Right forelimb (tissue), 1 donor: ENCODE results near the gene LSAMP.
"Not testable (repeated sequence)": the region's sequence is repeated elsewhere in the genome, so short reads cannot be mapped to it uniquely, and the experiment has no call there.

Source experiments
- DNase-seq: peaks from one replicate; pipeline ENCODE4 v3.0.0-alpha.2; 2018

The LSAMP gene

GRCh38 chr3:115825046-115825445 is 620.2 kb downstream of the LSAMP start:
- DNase-seq, result no peak

DNA sequence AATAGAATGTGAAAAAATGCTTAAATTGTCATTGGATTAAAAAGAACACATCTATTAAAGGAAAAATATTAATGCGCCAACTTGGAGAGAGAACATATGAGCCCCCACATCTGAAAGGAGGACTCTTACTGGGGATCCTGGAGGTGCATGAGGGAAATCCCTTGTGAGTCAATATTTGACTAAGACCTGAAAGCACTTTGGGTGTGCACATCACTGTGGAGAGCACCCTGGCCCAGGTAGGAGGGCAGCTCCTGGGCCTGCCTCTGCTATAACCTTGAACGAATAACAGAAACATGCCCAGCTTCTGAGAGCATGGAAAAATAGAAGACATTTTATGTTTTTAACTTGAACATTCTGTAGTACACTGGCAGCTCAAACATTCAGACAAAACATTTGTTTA is 622.2 kb downstream of the LSAMP start:
- DNase-seq, result no peak

GRCh38 chr3:115822579-115822978 is 622.7 kb downstream of the LSAMP start:
- no peak for DNase-seq

DNA sequence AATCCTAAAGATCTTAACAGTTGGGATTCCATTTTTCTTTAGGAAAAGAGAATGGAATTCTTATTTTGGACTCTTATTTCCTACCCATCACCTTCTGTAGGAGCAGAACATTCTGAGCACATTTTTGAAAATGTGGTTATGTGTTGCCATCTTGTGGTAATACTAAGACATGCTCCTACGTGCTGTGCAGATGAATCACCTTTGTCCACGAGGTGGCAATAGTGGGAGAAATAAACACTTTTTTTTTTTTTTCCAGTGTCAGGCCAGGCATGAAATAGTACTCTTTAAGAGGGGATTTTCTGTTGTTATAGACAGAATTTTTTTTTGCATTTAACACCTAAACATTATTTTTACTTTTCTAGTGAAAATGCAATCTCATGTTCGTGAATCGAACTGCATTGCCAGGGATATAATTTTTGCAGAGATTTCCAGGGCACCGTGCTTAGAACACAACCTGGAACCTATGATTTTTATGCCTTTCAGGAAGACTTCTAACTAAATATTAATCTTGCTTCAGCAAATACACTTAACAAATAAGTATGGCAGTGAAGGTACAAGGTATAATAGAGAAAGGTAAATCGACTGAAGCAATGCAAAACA is 625.4 kb downstream of the LSAMP start:
- DNase-seq, result peak; percentile 49

DNA sequence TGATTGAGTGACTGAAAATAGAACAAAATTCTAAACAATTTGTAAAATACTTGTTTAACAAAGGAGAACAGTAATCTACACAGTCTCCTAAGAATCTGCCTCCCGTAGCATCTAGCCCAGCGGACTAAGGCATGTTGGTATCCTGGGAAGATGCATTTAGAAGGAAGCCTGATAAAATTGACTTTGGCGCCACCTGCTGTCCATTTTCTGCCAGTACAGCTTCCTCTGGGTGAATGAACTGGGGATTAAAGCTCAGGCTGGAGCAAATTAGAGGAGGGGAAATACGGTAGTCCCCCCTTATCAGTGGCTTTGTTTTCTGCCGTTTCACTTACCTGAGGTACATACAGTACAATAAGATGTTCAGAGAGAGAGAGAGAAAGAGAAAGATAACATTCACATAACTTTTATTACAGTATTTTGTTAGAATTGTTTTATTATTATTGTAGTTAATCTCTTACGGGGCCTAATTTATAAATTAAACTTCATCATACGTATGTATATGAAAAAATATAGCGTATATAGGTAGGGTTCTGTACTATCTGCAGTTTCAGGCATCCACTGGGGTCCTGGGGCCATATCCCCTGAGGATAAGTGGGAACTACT is 630.4 kb downstream of the LSAMP start:
- peak; percentile 85 for DNase-seq

DNA sequence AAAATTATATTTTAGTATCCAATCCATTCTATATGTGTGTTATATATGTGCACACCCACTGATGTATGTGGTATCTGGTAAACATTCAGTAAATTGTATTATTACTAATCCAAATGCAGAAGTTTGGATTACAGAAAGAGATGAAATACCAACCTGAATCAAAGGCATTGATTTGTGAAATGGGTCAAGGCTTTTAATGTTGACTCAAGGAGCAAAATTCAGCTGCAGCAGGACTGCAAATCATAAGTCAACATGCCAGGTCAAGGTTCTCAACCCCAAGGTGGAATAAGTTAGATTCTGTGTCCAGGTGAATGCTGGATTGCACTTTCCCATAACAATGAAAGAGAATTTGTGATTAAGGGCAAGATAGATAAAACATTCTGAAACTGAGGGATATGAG is 631.3 kb downstream of the LSAMP start:
- no peak for DNase-seq

- no peak for DNase-seq
Observed at GRCh38 chr3:115808816-115809215, 636.5 kb downstream of the LSAMP start.

GRCh38 chr3:115808244-115808643 is 637.0 kb downstream of the LSAMP start:
- DNase-seq, result no peak

- DNase-seq, result no peak
Observed at GRCh38 chr3:115806501-115806900, 638.8 kb downstream of the LSAMP start.

GRCh38 chr3:115805520-115805919 is 639.8 kb downstream of the LSAMP start:
- no peak for DNase-seq

GRCh38 chr3:115804713-115805119 is 640.6 kb downstream of the LSAMP start:
- DNase-seq, result no peak

- DNase-seq, result no peak
Observed at GRCh38 chr3:115804200-115804599, 641.1 kb downstream of the LSAMP start.

DNA sequence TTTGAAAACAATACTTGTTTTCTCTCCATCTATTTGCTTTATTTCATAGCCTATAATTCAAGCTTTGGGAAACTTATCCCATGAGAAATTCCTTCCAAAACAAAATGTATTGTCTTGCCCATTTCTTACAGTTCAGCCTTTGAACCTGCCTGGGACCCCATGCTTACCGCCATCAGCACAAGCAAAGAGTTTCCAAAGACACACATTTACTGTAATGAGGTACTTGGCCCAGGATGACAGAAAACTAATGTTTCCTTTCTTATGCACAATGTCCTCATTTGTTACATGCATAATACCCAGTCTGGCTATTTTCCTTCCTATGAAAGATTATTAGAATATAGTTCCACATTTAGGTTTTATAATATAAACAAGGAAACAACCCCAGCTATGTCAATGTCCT is 641.6 kb downstream of the LSAMP start:
- DNase-seq, result no peak

DNA sequence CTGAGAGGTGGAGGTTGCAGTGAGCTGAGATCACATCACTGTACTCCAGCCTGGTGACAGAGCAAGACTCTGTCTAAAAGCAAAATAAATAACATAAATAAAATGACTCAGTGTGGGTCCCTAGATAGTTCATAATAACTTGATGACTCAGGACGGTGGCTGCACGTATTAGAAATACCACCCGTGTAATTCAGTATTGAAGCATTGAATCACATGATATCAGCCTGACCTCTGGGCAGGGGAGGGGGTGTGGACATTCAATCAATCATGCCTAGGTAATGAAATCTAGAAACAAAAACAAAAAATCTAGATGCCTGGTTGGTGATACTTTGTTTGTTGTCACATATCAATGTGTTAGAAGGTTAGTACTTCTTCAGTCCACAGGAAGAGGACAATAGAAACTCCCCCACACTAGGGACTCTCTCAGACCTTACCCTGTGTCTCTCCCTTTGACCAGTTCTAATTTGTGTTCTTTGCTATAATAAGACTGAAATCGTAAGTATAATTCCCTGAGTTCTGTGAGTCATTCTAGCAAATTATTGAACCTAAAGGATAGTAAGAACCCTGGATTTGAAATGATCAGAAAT is 644.7 kb downstream of the LSAMP start:
- no peak for DNase-seq

DNA sequence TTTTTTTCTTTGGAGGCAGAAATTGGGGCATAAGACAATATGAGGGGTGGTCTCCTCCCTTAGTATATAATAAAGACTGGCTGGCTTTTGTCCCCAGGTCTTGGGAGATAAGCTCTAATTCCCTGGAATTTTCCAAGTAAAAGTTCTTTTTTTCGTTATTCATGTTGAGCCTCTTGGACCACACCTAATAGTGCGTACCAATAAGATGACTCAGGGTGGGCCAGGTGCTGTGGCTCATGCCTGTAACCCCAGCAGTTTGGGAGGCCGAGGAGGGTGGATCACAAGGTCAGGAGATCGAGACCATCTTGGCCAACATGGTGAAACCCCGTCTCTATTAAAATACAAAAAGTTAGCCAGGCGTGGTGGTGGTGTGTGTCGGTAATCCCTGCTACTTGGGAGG is 645.2 kb downstream of the LSAMP start:
- DNase-seq, result not testable (repeated sequence)

GRCh38 chr3:115792206-115792955 is 652.9 kb downstream of the LSAMP start:
- no peak for DNase-seq

- not testable (repeated sequence) for DNase-seq
Observed at GRCh38 chr3:115791271-115792153, 653.8 kb downstream of the LSAMP start.

DNA sequence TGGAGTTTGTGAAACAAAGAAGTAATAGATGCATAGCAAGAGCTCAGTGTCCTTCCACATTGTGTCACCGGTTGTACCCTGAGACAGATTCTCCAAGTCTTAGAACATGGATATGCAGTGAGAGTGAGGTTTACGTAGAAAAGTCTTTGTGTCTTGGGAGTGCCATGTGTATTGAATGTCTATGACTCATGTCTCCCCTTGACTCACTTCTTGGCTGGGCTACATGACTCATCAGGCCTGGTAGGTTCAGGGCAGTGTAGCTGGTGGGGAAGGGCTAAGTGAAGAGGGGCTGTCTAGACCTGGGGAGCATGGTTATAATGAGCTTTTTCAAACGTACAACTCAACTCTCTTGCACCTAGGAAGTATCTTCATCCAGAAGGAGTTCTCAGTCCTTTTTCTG is 654.5 kb downstream of the LSAMP start:
- no peak for DNase-seq

- no peak for DNase-seq
Observed at GRCh38 chr3:115789481-115789880, 655.8 kb downstream of the LSAMP start.

DNA sequence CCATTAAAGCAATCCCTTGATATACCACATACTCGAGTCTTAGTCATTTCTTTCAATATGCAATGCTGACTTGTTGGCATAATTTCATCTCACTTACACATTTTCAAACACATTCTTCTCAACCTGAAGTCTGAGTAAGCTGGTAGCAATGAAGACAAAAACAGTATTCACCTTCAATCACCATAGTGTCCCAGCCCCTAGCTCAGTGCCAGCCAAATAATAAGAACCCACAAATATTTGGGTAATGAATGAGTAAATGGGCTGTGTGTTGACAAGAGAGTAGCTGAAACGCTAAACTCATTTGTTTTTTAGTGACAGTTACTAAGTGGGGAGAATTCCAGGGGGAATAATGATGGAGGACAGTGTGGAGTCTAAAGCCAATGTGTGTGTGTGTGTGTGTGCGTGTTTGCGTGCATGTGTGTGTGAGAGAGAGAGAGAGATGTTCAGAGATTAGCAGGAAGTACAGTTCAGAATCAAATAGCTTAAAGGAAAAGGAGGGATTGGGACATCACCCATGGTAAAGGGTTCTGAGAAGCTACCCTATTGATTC is 656.3 kb downstream of the LSAMP start:
- no peak for DNase-seq

GRCh38 chr3:115787818-115788217 is 657.5 kb downstream of the LSAMP start:
- no peak for DNase-seq

- DNase-seq, result no peak
Observed at GRCh38 chr3:115785782-115786181, 659.5 kb downstream of the LSAMP start.
